Measurements from ENCODE around the gene OTX1. TPM values are rescaled to one million over a fixed set of nuclear protein-coding genes. Genes with fewer than 3 reads are reported as not detected.

Gene OTX1
- total and polyA plus RNA-seq, 2 of the 4 experiments (the other 2 are of a cell fraction) = 0.03 TPM; not detected in 1

DNA sequence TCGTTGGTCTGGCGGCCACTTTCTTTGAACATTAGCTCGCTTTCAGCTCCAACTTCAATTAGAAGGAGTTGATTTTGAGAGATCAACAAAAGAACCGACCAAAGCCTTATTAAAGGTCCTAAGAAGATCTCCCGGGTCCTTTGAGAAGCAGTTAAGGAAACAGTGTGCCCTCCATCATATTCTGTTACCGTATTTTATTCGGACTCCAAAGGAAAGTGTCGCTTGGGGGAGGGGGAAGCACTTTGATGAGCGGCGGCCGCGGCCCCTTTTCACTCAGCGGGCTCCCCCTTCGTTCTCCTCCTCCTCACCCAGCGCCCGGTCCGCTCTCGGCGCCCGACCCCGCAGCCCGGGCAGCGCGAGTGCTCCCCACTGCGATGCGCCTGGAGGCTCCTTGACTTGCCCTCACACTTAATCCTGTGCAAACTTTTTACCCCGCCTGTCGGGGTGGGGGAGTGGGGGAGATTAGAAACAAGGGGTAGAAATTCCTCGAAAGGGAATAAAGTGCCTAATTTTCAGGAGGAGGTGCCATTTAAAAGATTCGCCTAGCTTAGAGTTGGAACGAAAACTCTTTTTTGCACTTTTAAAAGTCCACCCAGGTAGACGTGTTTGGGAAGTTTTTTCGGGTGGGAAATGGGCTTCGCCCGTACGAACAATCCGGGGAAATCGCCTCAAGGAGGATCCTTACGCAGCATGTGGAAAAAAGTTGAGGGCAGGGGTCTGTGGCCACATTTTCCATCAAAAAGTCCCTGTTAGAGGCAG, 1.2 kb upstream of the OTX1 start:
- POLR2A ChIA-PET (ENCODE audit: unreplicated experiment) = no interaction called here
- Histone ChIP-seq H3K9ac (ENCODE audit: low read depth, low read length) (no peak overlapping the region), H4K20me1 (ENCODE audit: insufficient read depth, low read length) (peaks cover 9% of the 10 kb centered on the region; the same call in 1 of the 2 replicates), H2BK120ac (ENCODE audit: low read depth, low read length) (no peak overlapping the region), H3K4me1 (ENCODE audit: control insufficient read depth, insufficient read depth, low read length) (peaks cover 5% of the 10 kb centered on the region), H3K14ac (replicated peaks; ENCODE audit: low read depth, low read length) (no peak overlapping the region), H3K18ac (ENCODE audit: low read depth, low read length) (no peak overlapping the region), H3K79me1 (ENCODE audit: low read depth in 1 of 2, low read length in 2 of 2) (no peaks in the 10 kb centered on the region), H3K4me3 (ENCODE audit: insufficient read depth, low read depth, low read length) (peak overlapping the region; percentile 61; the same call in 1 of the 2 replicates), H3K36me3 (ENCODE audit: control insufficient read depth, insufficient read depth, low read length) (peaks cover 6% of the 10 kb centered on the region), H2AK9ac (replicated peaks; ENCODE audit: low read depth, low read length, poor library complexity) (no peak overlapping the region), H3K9me3 (ENCODE audit: control insufficient read depth, insufficient read depth, low read length) (peaks cover 32% of the 10 kb centered on the region), H2BK20ac (ENCODE audit: low read depth, low read length) (no peak overlapping the region), H2AFZ (replicated peaks; ENCODE audit: low read length, poor library complexity) (no peak overlapping the region), H3K23ac (ENCODE audit: low read depth, low read length) (no peak overlapping the region), H2BK15ac (ENCODE audit: low read depth, low read length) (no peak overlapping the region), H3K27me3 (ENCODE audit: control insufficient read depth, insufficient read depth, low read length) (peaks cover 66% of the 10 kb centered on the region), H4K5ac (ENCODE audit: low read depth, low read length) (no peak overlapping the region), H2BK5ac (ENCODE audit: low read depth, low read length, poor library complexity, severe bottlenecking) (no peak overlapping the region), H3K9me1 (ENCODE audit: insufficient read depth, low read length) (no peaks in the 10 kb centered on the region), H3K56ac (ENCODE audit: extremely low read depth, insufficient read depth, low read length) (no peak overlapping the region), H2AK5ac (ENCODE audit: low read depth, low read length) (no peak overlapping the region), H4K8ac (ENCODE audit: low read depth in 2 of 2, low read length in 2 of 2) (no peak overlapping the region), H3K4me2 (ENCODE audit: low read depth, low read length) (peak overlapping the region; percentile 98), H3K27ac (ENCODE audit: insufficient read depth, low read length) (no peak overlapping the region), H3K4ac (ENCODE audit: low read depth, low read length) (no peak overlapping the region), H4K91ac (ENCODE audit: insufficient read depth, low read depth, low read length) (no peak overlapping the region)
- TF ChIP-seq CHD1 (IDR thresholded peaks at IDR 0.05; ENCODE audit: low read depth, low read length) (no peak), FOS (IDR thresholded peaks at IDR 0.05; ENCODE audit: low read depth, low read length) (no peak), BHLHE40 (IDR thresholded peaks at IDR 0.05; ENCODE audit: low read depth, low read length) (no peak), RFX5 (IDR thresholded peaks at IDR 0.05; ENCODE audit: low read depth, low read length) (no peak), POLR2A (IDR thresholded peaks at IDR 0.05; ENCODE audit: low read depth, low read length) (no peak), SMC3 (IDR thresholded peaks at IDR 0.05; ENCODE audit: low read depth, low read length) (no peak)
- BruUV-seq (replicated peaks) = no TSS peak
- WGBS, 2 experiments (ENCODE audit: extremely low coverage in 2 of 2, insufficient read length in 1 of 2) = 0% methylated on average over 1 of the region's 39 CpGs; no CpG with 5 or more reads in 1 of the 2 experiments
- ATAC-seq (ENCODE audit: low read depth) (no peak; the same call in 1 of the 2 replicates), DNase-seq (no peak)
- dilution Hi-C loops (cut with HindIII; ENCODE audit: low sequenced_read_pairs, unreplicated experiment) (no loop called here), intact Hi-C loops (cut with micrococcal nuclease) (no loop called here), in situ Hi-C loops (cut with MboI; ENCODE audit: low sequenced_read_pairs) (loop anchor here (25.0 kb wide), 1 partner anchor 587 kb away; no protein-coding TSS in a partner anchor)
- CTCF ChIA-PET = no interaction called here

Measured in IMR-90 (cell line).